Measurements from ENCODE around the gene SLC8A2.

Gene SLC8A2

DNA sequence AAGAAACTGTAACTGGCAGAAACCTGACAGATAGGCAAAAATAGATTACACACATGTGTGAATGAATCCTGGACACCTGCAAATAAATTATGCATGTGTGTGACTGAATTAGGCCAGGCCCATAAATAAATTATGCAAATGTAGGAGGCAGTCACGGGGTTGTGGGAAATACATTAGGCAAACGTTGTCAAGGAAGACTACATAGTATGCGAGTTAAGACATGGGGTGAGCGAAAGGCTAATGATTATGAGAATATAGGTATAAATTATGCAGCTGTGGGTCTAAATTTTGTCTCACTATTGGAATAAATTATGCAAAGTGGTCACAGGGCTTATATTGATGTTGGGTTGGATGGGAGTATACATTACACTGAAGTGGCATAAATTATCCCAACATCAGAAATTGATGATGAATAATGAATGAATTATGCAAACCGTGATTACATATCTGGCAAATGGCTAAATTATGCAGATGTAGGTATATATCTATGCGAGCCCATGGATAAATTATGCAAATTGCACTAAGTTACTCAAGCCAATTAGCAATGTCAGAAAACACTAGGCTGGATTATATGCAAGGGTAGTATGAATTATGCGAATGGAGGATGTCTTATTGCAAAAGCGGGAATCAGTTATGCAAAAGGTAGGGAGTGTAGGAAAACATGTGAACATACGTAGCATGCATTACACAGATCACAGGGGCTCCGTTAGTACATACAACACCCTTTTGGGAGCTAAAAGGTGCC, 6.8 kb downstream of the SLC8A2 start:
- in situ Hi-C loops (cut with MboI; ENCODE audit: low sequenced_read_pairs), result no loop called here

DNA sequence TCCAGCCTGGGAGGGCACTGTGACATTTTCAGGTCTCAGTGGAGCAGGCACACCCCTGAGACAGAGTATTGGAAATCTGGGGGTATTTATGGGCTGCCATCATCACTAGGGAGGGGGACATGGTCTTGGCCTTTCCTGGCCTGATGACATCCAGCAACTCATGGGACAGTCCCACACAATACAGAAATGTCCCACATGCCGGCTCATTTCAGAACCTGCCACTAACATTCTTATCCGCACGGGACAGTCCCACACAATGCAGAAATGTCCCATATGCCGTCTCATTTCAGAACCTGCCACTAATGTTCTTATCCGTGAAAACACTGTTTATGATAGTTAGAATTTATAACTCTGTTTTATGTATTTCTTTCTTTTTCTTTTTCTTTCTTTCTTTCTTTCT, 9.8 kb downstream of the SLC8A2 start:
- in situ Hi-C loops (cut with MboI; ENCODE audit: low sequenced_read_pairs), result no loop called here

DNA sequence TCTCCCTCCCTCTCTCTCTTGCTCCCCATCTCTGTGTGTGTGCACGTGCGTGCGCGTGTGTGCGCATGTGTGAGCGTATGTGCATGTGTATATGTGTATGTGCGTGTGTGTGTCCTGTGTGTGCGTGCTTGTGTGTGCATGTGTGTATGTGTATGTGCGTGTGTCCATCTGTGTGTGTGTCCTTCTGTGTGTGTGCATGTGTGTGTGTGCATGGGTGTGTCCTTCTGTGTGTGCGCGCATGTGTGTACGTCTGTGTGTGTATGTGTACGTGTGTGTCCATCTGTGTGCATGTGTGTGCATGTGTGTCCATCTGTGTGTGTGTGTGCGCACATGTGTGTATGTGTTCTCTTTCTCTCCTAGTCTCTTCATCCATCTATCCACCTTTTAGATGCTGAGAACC, 12.2 kb downstream of the SLC8A2 start:
- in situ Hi-C loops (cut with MboI; ENCODE audit: low sequenced_read_pairs), result no loop called here

DNA sequence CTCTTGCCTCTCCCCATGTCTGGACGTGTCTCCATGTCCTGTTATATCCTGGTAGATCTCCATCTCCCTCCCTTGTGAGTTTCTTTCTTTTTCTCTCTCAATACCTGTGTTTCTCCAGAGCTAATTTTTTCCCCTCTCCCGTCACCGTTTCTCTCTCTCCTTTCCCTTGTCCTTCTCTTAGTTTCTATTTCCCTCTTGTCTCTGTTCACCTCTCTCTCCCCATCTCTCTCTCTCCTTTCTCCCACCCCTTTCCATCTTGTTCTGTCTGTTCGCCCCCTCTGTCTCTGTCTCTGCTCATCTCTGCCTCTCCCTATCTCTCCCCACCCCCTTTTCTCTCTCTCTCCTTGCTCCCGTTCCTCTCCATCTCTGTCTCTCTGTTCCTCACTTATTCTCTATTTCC, 13.0 kb downstream of the SLC8A2 start:
- in situ Hi-C loops (cut with MboI; ENCODE audit: low sequenced_read_pairs), result no loop called here

DNA sequence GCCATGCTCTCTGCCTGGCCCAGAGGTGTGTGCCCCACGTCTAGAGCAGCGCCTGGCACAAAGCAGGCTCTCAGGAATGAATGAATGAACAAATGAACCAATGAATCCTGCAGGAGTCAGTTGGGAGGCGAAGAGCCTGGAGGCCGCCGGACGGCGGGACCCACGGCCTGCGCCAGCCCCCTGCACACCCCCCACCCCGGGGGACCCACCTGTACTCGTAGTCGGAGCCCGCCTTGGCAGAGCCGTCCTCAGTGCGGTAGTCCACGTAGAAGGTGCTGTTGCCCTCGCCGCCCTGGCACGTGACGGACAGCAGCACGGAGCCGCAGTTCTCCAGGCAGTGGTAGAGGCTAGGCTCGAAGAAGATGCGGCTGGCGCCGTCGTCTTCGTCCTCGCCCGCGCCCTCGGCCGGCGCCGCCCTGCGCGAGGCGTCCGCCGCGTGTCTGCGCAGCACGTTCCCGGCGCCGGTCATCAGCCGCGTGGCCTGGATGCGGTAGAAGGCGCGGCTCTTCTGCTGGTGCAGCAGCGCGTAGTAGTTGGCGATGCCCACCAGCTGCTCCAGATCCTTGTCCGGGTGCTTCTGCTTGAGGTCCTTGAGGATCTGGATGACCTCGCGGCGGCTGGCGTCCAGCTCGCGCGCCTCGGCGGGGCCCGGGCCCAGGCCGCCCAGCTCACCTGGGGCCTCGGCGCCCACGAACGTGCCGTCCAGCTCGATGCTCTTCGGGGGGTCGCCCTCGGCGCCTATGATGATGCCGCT, 14.8 kb downstream of the SLC8A2 start:
- in situ Hi-C loops (cut with MboI; ENCODE audit: low sequenced_read_pairs), result no loop called here

DNA sequence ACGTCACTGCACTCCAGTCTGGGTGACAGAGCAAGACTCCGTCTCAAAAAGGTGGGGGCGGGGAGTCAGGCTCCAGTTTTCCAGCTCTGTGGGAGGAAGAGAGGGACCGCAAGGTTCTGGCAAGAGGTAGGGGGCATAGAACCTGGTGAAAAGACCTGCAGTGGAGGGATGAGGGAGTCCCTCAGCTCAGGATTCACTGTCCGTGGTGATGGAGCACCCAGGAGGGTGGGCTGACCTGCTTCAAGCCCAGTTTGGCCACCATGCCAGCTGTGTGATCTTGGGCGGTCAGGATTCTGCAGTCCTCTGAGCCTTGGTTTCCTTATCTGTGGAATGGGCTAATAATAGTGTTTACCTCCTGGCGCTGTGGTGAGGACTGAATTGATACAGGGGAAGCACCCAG, 21.2 kb downstream of the SLC8A2 start:
- in situ Hi-C loops (cut with MboI; ENCODE audit: low sequenced_read_pairs), result no loop called here

DNA sequence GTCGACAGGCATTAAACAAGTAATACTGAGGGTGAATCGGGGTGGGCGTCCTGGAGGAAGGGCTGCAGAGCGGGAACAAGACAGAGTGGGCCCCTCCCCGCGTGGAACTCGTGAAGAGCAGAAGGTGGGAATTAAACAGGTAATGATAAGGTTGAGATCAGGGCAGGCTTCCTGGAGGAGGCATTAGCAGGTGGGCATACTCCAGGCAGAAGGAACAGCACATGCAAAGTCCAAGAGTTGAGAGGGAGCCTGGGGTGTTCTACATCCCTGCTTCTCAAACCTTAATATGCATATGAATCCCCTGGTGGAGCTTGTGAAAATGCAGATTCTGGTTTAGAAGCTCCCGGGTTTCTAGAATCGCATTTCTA, 23.3 kb downstream of the SLC8A2 start:
- in situ Hi-C loops (cut with MboI; ENCODE audit: low sequenced_read_pairs), result no loop called here

DNA sequence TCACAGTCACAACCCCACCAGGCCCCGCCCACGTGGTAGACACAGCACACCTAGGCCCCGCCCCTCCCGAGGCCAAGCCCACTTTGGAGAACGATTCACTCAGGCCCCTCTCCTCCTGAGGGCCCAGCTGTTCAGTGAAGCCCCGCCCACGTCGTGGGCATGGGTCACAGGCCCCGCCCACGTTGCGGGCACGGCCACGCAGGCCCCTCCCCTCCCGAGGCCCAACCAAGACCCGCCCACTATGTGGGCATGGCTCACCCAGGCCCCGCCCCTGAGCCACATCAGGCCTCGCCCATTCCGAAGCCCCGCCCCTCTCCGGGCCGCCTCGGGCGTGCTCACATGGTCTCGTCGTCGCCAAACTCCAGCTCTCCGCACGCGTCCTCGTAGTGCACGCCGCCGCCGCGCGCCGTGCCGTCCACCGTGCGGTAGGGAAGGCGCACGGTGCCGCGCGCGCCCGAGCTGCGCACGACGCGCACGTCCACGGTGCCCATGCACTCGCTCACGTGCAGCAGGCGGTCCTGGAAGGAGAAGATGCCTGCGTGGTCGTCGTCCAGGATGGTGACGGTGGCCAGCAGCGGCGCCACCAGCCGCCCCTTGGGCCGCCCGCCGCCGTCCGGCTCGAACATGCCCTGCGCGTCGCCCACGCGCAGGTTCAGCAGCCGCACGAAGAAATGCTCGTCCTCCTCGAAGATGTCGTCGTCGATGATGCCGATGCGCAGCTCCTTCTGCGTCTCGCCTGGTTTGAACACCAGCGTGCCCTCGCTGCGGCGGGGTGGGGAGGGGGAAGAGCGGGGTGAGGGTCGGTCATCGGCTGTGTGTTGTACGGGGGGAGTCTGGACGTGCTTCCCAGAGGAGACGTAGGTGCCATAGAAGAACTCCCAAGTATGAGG, 24.0 kb downstream of the SLC8A2 start:
- in situ Hi-C loops (cut with MboI; ENCODE audit: low sequenced_read_pairs), result no loop called here

DNA sequence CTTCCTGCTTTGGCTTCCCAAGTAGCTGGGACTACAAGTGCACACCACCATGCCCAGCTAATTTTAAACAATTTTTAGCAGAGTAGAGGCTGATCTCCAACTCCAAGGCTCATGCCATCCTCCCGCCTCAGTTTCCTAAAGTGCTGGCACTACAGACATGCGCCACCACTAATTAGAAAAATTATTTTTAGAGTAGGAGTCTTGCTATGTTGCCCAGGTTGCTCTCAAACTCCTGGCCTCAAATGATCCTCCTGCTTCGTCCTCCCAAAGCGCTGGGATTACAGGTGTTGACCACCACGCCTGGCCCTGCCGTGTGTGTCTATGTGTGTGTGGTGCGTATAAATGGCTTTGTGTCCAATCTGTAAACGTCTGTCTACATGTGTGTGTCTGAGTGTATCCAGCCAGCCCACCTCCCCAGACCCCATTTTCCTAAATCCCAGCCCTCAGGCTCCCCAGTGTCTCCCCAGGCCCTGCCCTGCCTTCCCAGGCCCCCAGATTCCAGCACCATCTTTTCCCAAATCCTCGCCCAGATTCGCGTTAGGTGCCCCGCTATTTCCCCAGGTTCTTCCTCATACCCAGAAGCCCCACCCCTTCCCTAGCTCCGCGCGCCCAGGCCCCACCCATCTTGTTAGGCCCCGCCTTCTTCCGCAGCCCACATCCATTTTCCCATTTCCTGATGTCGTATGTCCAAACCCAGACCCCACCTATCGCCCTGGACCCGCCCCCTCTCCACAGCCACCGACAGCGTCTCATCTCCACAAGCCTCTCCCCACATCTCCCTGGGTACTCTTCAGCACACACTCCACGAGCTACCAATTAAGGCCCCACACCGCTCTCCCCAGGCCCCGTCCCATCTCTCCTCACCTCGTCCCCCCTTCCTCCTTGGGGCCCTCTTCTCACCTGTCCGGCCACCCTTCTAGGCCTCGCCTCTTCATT, 24.9 kb downstream of the SLC8A2 start:
- in situ Hi-C loops (cut with MboI; ENCODE audit: low sequenced_read_pairs), result no loop called here

DNA sequence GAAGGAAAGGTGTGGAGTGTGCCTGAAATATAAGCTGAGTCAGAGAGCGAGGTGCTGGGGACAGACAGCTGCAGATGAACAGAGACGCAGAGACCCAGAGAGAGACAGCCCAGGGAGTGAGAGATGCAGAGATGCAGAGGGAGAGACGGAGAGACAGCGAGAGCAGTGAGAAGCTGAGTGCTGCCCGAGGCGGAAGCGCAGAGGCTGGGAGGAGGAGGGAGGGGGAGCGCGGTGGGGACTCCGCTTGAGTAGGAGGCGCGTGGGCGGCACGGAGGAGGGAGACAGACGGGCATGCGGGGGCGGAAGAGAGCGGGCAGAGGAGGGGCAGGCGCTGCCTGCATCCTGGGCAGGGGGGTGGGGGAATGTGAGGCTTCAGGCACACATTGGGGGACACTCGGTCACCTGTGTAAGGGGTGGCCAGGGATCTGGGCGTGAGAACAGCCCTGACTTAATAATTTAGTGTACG, 25.7 kb downstream of the SLC8A2 start:
- in situ Hi-C loops (cut with MboI; ENCODE audit: low sequenced_read_pairs), result no loop called here

DNA sequence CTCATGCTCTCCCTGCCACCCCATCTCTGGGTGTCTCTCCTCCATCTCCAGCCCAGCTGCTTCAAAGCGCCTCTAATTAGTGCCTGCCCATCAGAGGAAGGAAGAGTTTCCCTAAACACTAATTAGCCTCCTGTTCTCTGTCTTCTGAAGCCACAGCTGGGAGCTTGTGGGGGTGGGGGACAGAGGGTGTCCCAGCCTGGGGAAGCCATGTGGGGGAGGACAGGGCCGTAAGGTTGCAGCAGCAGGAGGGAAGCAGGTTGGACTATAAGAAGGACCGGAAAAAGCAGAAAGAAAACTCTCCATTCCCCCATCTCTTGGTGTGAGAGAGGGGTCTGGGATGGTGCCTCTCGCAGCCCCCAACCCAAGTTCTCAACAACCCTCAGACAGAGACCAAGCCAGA, 26.2 kb downstream of the SLC8A2 start:
- in situ Hi-C loops (cut with MboI; ENCODE audit: low sequenced_read_pairs), result no loop called here

DNA sequence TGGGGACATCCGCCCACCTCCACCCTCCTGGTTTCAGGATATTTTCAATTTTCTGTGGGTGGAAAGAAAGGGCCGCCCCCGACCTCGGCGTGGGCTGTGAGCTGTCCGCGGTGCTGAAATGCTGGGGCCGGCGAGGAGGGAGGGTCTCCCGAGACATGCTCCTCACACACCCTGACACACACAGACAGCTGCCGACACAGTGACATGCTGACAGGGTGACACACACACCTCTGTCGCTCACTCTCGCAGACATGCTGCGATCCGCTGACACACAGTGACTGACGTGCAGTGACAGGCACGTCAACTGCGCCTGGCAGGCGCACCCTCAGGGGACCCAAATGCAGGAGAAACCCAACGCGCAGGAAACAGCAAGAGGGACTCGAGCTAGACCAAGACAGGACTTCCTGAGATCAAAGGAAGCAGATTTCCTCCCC, 27.3 kb downstream of the SLC8A2 start:
- in situ Hi-C loops (cut with MboI; ENCODE audit: low sequenced_read_pairs), result no loop called here

DNA sequence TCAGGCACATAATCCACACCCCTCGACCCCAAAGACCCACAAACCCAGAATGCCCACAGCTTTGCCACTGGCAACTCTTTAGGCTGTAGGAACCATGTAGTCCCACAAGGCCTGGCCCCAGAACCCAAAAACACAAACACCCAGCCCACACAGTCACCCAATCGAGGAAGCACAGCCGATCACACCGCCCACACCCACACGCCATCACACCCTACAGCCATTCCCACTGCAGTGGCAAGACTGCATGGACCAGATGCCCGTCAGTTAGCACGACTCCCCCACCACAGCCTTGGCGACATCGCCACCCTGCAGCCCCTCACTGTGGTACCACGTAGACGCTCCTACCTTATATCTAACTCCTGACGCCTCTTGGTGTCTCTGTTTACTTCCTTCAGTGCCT, 28.4 kb downstream of the SLC8A2 start:
- in situ Hi-C loops (cut with MboI; ENCODE audit: low sequenced_read_pairs), result no loop called here

DNA sequence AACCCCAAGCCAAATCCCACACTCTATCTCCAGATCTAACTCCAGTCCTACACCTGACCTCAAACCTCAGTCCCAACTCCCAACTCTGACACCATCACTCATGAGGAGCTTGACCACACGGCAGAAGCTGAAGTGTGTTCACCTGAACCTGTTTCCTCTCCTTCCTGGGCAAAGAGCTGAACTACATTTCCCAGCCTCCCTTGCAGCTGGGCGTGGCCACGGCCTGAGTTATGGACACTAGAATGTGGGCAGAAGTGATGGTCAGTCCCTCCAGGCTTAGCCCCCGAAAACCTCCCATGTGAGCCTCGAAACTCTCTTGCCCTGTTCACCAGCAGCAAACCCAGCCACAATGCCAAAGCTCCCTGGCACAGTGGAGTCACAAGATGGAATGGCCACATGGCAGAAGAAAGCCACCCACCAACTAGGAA, 32.9 kb downstream of the SLC8A2 start:
- in situ Hi-C loops (cut with MboI; ENCODE audit: low sequenced_read_pairs), result no loop called here

DNA sequence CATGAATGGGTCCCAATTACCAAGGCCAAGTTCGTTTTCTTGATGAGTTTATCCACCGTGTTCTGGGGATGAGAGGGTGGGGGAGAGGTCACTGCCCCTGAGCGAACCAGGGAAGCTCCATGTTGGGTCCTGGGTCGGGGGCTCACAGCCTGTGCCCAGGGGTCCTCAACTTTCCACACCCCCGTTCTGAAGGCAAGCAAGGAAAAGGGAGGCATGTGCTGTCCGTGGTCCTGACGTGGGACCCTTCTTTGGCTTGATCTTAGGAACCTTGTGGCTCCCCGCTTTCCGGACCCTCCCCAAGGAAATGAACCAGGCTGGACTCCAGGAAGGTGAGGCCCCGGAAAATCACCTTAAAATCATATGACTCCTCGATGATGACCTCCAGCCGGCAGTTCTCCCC, 34.2 kb downstream of the SLC8A2 start:
- in situ Hi-C loops (cut with MboI; ENCODE audit: low sequenced_read_pairs), result no loop called here

DNA sequence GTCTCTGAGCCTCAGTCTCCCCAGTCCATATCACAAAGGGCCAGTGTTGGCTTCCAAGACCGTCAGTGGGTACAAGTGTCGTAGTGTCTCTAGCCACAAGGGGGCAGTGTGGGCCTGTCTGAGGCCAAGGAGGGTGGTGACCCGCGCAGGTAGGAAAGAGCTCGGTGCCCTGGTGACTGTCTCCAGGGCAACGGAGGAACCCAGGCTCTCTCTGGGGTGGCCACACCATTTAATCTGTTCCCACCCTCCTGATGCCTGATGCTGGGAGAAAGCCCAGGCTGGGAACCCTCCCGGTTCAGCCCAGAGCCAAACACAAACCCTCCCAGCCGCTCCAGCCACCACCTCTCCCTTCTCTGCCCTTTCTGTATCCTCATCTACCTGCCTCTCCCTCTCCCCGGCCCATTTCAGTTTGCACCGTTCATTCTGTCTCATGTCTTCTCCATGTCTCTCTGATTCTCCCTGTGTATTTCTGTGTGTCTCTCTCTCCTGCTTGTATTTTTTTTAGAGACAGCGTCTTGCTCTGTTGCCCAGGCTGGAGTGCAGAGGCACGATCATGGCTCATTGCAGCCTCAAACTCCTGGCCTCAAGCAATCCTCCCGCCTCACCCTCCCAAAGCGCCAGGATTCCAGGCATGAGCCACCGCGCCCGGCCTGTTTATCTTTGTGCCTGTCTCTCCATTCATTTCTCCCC, 34.8 kb downstream of the SLC8A2 start:
- in situ Hi-C loops (cut with MboI; ENCODE audit: low sequenced_read_pairs), result no loop called here

DNA sequence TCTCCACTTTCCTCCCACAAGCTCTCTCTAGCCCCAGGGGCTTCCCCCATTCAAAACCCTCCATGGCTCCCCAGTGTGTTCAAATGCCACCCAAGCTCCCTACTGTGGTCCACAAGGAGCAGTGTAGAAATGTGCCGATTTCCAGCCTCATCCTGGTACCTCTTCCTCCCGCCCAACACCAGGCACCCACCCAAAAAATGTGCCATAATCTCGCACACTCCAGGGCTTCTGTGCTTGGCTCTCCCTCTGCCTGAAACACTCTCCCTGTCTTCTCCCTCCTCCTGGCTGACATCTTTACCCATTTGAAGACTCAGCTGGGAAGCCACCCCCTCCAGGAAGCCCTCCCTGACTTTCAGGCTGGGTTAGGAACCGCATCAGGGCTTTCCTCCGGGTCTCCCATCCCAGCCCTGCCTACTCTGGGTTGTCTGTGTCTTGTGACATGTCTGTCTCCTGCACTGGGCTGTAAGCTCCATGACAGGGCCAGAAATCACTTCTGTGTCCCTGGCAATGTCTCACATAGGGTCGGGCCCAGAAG, 35.7 kb downstream of the SLC8A2 start:
- in situ Hi-C loops (cut with MboI; ENCODE audit: low sequenced_read_pairs), result no loop called here

DNA sequence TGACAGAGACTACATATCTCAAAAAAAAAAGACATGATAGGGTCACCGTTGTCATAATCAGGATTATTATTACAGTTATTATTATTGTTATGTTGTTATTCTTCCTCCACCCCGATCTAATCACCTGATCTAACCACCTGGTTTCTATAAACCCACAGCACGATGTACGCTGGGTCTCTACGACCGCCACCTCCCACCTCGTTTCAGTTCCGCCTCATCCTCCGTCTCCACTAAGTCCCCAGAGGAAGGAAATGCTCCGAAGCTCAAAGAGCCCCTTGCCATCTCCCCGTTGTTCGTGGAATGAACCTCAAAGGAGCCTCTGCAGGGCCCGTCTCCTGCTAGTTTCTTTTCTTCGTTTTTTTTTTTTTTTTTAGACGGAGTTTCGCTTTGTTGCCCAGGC, 36.5 kb downstream of the SLC8A2 start:
- in situ Hi-C loops (cut with MboI; ENCODE audit: low sequenced_read_pairs), result no loop called here

DNA sequence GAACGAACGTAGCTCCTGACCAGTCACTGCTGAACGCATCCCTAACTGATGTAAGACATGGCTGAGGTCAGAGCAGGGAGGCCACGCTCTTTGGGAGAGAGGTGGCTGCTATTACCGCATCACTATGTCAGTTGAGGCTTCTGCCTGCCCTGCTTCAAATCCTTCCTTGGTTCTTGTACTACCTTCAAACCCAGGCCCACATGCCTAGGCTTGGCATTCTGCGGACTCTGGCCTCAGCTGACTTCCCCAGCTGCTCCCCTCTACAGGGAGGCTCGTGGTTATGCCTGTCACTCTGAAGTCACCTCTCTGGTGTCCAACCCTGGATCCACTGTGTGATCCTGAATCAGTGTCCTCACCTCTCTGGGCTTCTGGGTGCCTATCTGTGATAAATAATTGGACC, 37.6 kb downstream of the SLC8A2 start:
- in situ Hi-C loops (cut with MboI; ENCODE audit: low sequenced_read_pairs), result no loop called here

DNA sequence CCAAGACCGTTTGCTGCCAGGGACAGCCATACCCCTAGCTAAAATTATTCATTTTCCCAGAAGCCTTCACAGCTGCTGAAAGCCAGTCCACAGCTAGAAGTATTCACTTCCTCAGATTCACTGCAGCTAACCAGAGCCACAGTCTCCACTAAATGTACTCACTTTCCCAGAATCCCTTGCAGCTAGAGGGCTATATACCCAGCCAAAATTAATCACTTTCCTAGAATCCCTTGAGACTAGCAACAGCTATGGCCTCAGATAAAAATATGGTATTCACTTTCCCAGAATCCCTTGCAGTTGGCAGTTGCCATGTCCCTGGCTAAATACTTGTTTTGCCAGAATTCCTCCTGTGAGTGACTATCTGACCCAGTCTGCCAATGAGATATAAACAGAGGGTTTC, 38.6 kb downstream of the SLC8A2 start:
- in situ Hi-C loops (cut with MboI; ENCODE audit: low sequenced_read_pairs), result no loop called here
